Neural cell (in vitro differentiated cells): ENCODE data around the gene STXBP2. TPM values are rescaled to one million over a fixed set of nuclear protein-coding genes. Genes with fewer than 3 reads are reported as not detected.

Experiments used
- H2AFZ ChIP-seq: fragments of 200-600, 300-800 bp; sonication (generic), shearing (Covaris generic); 2 replicates; pipeline ENCODE4 v1.6.0; 2014; ENCODE audit warnings: low read depth, mild to moderate bottlenecking, antibody characterized with exemption, low read length, moderate library complexity
- H3F3A ChIP-seq: fragments of 200-600 bp; shearing (Covaris generic); 2 replicates; pipeline ENCODE4 v1.6.1; 2016; ENCODE audit warnings: mild to moderate bottlenecking, moderate library complexity, mixed read lengths, antibody characterized with exemption, low read length; ENCODE audit not compliant: insufficient read depth, poor library complexity, severe bottlenecking
- H3K27ac ChIP-seq: fragments of 200-600, 300-800 bp; sonication (generic), shearing (Covaris generic); 2 replicates; pipeline ENCODE4 v1.5.1; 2014; ENCODE audit warnings: mild to moderate bottlenecking, low read length, moderate library complexity
- H3K27me3 ChIP-seq: fragments of 300-800, 200-600 bp; sonication (generic), shearing (Covaris generic); 2 replicates; pipeline ENCODE4 v1.6.0; 2014; ENCODE audit warnings: mild to moderate bottlenecking, low read depth, low read length, moderate library complexity; ENCODE audit not compliant: insufficient read depth
- H3K36me3 ChIP-seq: fragments of 300-800, 200-600 bp; sonication (generic), shearing (Covaris generic); 2 replicates; pipeline ENCODE4 v1.5.1; 2014; ENCODE audit warnings: mild to moderate bottlenecking, antibody characterized with exemption, low read length, moderate library complexity; ENCODE audit not compliant: insufficient read depth
- H3K4me2 ChIP-seq: fragments of 300-800, 200-600 bp; sonication (generic), shearing (Covaris generic); 2 replicates; pipeline ENCODE4 v1.6.0; 2014; ENCODE audit warnings: mild to moderate bottlenecking, low read length
- H3K4me3 ChIP-seq: fragments of 300-800, 200-600 bp; sonication (generic), shearing (Covaris generic); 2 replicates; pipeline ENCODE4 v1.5.1; 2014; ENCODE audit warnings: mild to moderate bottlenecking, low read length, moderate library complexity
- H3K79me2 ChIP-seq: fragments of 200-600 bp; shearing (Covaris generic); replicated peaks from 2 replicates; pipeline ENCODE4 v1.6.0; 2014; ENCODE audit warnings: mild to moderate bottlenecking, low read length, moderate library complexity; ENCODE audit not compliant: insufficient read depth
- H3K9ac ChIP-seq: fragments of 300-800, 200-600 bp; sonication (generic), shearing (Covaris generic); 2 replicates; pipeline ENCODE4 v1.6.1; 2016; ENCODE audit warnings: mild to moderate bottlenecking, low read length, mixed read lengths
- H3K9me2 ChIP-seq: fragments of 200-600 bp; shearing (Covaris generic); 2 replicates; pipeline ENCODE4 v1.6.1; 2016; ENCODE audit warnings: mild to moderate bottlenecking, low read length, mixed read lengths; ENCODE audit not compliant: insufficient read depth
- H3K9me3 ChIP-seq: fragments of 200-600, 300-800 bp; sonication (generic), shearing (Covaris generic); 2 replicates; pipeline ENCODE4 v1.6.1; 2016; ENCODE audit warnings: mild to moderate bottlenecking, mixed run types, low read length, moderate library complexity, mixed read lengths
- H4K20me1 ChIP-seq: fragments of 200-600 bp; shearing (Covaris generic); 2 replicates; pipeline ENCODE4 v1.6.1; 2016; ENCODE audit warnings: mild to moderate bottlenecking, mixed run types; ENCODE audit not compliant: insufficient read depth
- CTCF ChIP-seq: fragments of 450-650 bp; IDR thresholded peaks from 2 replicates; pipeline ENCODE4 v1.5.1; 2014; ENCODE audit warnings: antibody characterized with exemption, mild to moderate bottlenecking, moderate library complexity; ENCODE audit not compliant: poor library complexity, severe bottlenecking
- EP300 ChIP-seq: fragments of 450-650 bp; conservative IDR thresholded peaks from 2 replicates; pipeline ENCODE4 v1.6.1; 2014; ENCODE audit warnings: antibody characterized with exemption, mild to moderate bottlenecking, moderate library complexity; ENCODE audit not compliant: poor library complexity, severe bottlenecking
- EZH2 ChIP-seq: fragments of 200-600, 300-800 bp; shearing (Covaris generic), sonication (generic); IDR thresholded peaks from 2 replicates; pipeline ENCODE4 v1.6.1; 2014; ENCODE audit warnings: antibody characterized with exemption, low read length, borderline replicate concordance, mild to moderate bottlenecking; ENCODE audit not compliant: insufficient read depth, poor library complexity, severe bottlenecking
- MXI1 ChIP-seq: fragments of 450-650 bp; conservative IDR thresholded peaks from 2 replicates; pipeline ENCODE4 v1.6.1; 2014; ENCODE audit warnings: antibody characterized with exemption, mild to moderate bottlenecking; ENCODE audit not compliant: poor library complexity, severe bottlenecking
- POLR2AphosphoS5 ChIP-seq: IDR thresholded peaks from 2 replicates; pipeline ENCODE4 v1.6.1; 2012
- RAD21 ChIP-seq: fragments of 450-650 bp; conservative IDR thresholded peaks from 2 replicates; pipeline ENCODE4 v1.6.1; 2014; ENCODE audit warnings: antibody characterized with exemption, mild to moderate bottlenecking, moderate library complexity
- SMC3 ChIP-seq: fragments of 450-650 bp; conservative IDR thresholded peaks from 2 replicates; pipeline ENCODE4 v1.6.1; 2014; ENCODE audit warnings: antibody characterized with exemption, mild to moderate bottlenecking, moderate library complexity; ENCODE audit not compliant: poor library complexity
- TAF1 ChIP-seq: IDR thresholded peaks from 2 replicates; pipeline ENCODE4 v1.6.1; 2012; ENCODE audit warnings: low read depth
- polyA plus RNA-seq: library from polyadenylated mRNA; depleted of rRNA; stranded (reverse); fragments of >200 nt; gene quantifications from 2 replicates; pipeline ENCODE4 v1.2.3, GENCODE V29; 2014
- TF ChIP-seq, protein P1 (sequence below): IDR thresholded peaks from 2 replicates; pipeline ENCODE4 v1.6.1; 2012; ENCODE audit warnings: borderline replicate concordance

The STXBP2 gene
- polyA plus RNA-seq, 1 donor from 2014 or later: 1.7 TPM

- Histone ChIP-seq H3K4me3 (no peak overlapping the region), H3K9me3 (no peaks in the 10 kb centered on the region), H3K27me3 (no peaks in the 10 kb centered on the region), H4K20me1 (no peaks in the 10 kb centered on the region), H2AFZ (no peak overlapping the region), H3K4me2 (no peak overlapping the region), H3K36me3 (no peaks in the 10 kb centered on the region), H3K9ac (no peak overlapping the region), H3K79me2 (peaks cover 12% of the 10 kb centered on the region), H3K9me2 (no peaks in the 10 kb centered on the region), H3K27ac (no peak overlapping the region), H3F3A (no peaks in the 10 kb centered on the region)
- TF ChIP-seq TAF1 (no peak), SMC3 (no peak), RAD21 (no peak), MXI1 (no peak), EZH2 (no peak), EP300 (no peak), POLR2AphosphoS5 (no peak), CTCF (no peak)
- TF ChIP-seq, protein P1, sequence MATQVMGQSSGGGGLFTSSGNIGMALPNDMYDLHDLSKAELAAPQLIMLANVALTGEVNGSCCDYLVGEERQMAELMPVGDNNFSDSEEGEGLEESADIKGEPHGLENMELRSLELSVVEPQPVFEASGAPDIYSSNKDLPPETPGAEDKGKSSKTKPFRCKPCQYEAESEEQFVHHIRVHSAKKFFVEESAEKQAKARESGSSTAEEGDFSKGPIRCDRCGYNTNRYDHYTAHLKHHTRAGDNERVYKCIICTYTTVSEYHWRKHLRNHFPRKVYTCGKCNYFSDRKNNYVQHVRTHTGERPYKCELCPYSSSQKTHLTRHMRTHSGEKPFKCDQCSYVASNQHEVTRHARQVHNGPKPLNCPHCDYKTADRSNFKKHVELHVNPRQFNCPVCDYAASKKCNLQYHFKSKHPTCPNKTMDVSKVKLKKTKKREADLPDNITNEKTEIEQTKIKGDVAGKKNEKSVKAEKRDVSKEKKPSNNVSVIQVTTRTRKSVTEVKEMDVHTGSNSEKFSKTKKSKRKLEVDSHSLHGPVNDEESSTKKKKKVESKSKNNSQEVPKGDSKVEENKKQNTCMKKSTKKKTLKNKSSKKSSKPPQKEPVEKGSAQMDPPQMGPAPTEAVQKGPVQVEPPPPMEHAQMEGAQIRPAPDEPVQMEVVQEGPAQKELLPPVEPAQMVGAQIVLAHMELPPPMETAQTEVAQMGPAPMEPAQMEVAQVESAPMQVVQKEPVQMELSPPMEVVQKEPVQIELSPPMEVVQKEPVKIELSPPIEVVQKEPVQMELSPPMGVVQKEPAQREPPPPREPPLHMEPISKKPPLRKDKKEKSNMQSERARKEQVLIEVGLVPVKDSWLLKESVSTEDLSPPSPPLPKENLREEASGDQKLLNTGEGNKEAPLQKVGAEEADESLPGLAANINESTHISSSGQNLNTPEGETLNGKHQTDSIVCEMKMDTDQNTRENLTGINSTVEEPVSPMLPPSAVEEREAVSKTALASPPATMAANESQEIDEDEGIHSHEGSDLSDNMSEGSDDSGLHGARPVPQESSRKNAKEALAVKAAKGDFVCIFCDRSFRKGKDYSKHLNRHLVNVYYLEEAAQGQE: no peak
These were observed 34.5 kb upstream of the STXBP2 start for GRCh38 chr19:7602240-7602934.

DNA sequence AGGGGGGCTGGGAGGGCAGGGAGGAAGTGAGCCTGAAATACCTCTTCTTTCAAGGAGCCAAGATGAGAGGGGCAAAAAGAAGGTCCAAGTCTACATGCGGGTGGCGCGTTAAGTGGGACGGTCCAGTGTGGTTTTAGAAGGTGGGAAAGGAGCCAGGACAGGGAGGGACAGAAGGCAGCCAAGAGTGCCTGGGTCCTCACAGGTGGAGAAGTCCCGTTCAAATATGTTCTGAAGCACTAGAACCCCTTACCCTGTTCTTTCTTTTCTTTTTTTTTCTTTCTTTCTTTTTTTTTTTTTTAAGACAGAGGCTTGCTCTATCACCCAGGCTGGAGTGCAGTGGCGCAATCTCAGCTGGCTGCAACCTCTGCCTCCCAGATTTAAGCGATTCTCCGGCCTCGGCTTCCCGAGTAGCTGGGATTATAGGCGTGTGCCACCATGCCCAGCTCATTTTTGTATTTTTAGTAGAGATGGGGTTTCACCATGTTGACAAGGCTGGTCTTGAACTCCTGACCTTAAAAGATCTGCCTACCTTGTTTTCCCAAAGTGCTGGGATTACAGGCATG is 33.9 kb upstream of the STXBP2 start:
- H4K20me1 ChIP-seq: no peaks in the 10 kb centered on the region
- no peaks in the 10 kb centered on the region for H3K36me3 ChIP-seq
- H3K79me2 ChIP-seq: peaks cover 9% of the 10 kb centered on the region
- no peaks in the 10 kb centered on the region for H3K9me3 ChIP-seq
- H3K9me2 ChIP-seq: no peaks in the 10 kb centered on the region
- H3K4me2 ChIP-seq: no peak overlapping the region
- no peak overlapping the region for H3K9ac ChIP-seq
- no peak overlapping the region for H3K4me3 ChIP-seq
- TF ChIP-seq, protein P1: no peak
- no peak for TF ChIP-seq EZH2
- TF ChIP-seq TAF1: no peak
- TF ChIP-seq CTCF: no peak
- TF ChIP-seq POLR2AphosphoS5: no peak
- TF ChIP-seq EP300: no peak
- TF ChIP-seq SMC3: no peak
- TF ChIP-seq RAD21: no peak
- TF ChIP-seq MXI1: no peak
- no peak overlapping the region for H2AFZ ChIP-seq
- H3K27ac ChIP-seq: no peak overlapping the region
- H3F3A ChIP-seq: no peaks in the 10 kb centered on the region
- H3K27me3 ChIP-seq: no peaks in the 10 kb centered on the region
